GM21786 (cell line): ENCODE measurements around the gene KIF16B.

Experiments
- ATAC-seq: cut with Tn5 transposase; IDR thresholded peaks from one replicate; pipeline ENCODE4 v1.9.1; 2021; ENCODE audit not compliant: unreplicated experiment

Gene KIF16B

DNA sequence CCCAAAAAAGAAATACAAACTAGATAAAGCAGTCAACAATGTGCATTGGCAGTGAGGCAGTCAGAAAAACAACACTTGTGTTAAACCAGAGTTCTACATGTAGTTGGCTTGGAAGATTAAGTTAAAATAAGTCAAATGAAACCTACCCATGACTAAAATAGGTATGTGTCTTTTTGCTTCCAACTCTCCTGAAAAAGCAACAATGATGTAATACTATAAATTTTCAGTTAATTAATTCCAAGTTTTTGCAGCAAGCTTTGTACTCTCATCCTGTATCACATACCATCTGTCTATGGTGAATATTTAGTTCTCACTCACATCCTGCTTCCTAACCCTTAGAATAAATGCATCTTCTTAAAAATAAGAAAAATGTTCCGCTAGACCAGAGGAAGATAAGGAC lies 261.5 kb downstream of the KIF16B start:
- ATAC-seq = no peak

DNA sequence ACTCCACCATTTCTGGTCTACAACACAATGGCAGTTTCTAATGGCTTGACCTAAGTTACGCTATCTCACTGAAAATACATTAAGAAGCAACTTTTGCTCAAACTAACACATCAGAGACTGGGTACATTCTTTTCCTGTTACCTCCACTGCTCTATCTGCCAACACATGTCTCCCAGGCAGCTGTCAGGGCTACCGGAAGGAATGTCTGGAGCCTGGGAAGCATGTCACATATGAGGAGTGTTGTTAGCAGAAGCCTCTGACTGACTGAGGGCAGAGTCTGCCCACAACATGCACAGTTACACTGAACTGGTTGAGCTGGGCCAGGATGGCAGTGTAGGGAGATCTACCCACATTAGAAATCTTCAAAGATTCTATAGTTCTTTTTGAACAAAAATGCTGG lies 264.5 kb downstream of the KIF16B start:
- ATAC-seq = no peak

DNA sequence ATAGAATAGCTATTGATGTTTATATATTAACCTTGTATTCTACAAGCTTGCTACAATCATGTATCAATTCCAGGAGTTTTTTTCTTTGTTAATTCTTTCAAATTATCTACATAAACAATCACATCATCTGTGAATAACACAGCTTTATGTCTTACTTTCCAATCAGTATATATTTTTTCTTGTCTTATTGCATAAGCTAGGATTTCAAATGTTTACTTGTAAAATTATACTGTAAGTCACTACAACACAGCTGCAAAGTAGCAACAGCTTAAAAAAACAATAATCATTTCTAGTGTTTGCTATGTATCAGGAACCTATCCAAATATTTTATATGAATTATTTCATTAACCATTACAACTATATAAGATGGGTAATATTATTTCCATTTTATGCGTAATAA lies 270.4 kb downstream of the KIF16B start:
- no peak for ATAC-seq

DNA sequence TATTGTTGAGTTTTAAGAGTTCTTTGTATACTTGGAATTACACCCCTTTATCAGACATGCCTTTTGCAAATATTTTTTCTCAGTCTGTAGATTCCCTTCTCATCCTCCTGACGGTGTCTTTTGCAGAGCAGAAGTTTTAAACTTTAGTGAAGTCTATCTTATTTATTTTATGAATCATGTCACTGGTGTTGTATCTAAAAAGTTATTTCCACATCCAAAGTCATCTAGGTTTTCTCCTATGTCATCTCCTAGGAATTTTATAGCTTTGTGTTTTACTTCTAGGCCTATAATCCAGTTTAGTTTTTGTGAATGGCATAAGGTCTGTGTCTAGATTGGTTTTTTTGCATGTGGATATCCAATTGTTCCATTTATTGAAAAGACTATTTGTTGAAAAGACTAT lies 271.3 kb downstream of the KIF16B start:
- ATAC-seq = no peak

DNA sequence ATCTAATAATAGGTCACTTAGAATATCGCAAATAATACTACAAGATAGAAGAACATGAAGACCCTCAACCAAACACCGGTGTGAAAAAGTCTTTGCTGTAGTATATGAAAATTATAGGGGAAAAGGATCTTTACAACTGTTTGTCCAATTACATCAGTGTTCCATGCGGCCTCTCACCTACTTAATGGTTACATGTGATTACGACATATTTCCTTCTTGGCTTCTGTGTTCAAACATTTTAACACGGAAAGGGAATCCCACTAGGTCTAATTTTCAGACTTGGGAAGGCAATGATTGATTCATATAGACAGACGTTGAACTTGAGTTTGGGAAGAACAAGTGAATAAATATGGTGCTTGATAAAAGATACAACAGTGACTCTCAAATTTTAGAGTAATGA lies 273.4 kb downstream of the KIF16B start:
- no peak for ATAC-seq

DNA sequence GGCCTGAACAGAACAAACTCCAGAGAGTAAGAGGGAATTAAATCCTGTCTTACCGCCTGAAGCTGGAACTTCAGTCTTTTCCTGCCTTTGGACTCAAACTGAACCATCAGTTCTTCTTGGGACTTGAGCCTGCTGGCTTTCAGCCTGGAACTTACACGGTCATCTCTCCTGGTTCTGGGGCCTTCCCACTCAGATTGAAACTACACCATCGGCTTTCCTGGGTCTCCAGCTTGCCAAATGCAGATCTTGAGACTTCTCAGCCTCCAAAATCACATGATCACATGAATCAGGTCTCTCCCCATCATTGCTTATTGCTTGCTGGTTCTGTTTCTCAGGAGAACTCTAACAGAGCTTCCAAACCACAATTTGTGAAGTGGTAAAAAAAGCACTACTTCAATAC lies 276.3 kb downstream of the KIF16B start:
- no peak for ATAC-seq

DNA sequence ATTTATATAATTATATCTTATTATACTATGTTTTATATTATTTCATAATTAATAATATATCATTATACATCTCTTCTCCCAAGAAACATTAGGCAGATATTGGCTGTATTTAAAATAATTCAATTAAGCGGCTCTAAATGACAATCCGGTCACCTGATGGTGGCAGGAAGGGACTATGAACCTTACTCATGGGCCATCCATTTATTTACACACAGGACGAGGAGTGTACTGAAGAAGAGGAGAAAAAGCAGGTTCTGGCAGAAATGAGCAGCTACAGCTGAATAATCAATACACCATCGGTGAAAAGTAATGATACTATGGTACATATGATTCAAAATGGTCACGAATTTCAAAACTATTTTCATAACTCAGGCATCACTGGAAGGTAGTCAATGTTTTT lies 277.7 kb downstream of the KIF16B start:
- ATAC-seq = no peak

DNA sequence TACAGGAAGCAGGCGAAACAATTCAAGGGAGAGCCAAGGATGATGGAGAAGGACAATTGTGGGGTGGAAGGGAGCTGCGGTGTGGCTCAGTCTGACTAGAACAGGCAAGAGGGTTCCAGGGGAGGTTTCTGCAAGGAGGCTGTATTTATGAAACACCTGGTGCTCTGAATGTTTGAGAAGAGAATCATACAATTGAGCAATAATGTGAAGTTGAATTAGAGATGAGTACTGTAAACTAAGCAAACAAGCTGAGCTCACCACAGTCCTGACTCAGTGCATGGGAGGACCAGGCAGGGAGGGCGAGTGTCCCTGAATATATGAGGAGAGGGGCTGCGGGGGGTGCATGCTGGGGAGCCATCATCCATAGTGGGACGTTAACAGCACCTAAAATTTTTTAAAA lies 279.7 kb downstream of the KIF16B start:
- no peak for ATAC-seq

DNA sequence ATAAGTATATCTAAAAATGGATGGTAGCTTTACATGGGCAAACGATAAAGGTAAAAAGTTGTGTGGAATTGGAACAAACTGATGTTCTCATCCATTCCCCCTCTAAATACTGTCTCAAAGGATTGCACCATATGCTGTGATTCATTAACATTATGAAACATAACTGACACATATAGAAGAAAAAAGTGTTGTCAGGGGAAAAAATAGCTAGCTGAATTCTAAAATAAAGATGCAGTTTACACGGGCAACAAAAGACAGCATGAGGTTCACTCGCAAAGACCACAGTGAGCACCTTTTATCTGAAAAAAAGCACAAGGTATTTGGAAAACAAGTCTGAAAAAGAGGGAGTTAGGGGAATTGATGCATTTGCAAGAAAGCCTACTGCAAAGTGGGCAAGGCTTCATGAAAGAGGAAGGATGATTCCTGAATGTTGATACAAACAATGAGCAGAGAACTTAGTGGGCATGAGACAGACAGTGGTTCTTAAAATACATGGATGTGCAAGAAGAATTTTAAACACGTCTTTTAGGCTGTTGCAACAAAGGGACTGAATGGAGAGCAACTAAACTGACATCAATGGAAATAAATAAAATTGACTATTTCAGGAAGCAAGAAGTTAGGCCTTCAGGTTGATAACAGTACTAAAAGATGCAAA lies 280.9 kb downstream of the KIF16B start:
- no peak for ATAC-seq

DNA sequence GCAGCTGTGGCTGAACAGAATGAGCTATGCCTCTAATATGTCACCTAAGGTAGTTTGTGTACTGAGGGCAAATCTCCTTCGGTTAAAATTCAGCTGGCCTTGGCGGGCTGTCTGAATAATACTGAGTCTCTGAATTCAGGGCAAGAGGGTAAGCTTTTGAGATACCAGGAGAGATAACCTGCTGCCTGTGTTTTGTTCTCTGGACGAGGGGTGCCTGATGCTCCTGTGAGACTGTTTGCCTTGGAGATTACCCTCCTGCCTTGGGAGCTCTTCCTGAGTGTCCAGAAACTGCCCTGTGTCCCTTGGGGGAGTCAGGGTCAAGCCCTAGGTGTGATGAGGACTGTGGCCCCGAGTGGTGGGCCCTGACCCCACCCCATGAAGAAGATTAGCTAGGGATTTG lies 282.9 kb downstream of the KIF16B start:
- ATAC-seq = no peak

DNA sequence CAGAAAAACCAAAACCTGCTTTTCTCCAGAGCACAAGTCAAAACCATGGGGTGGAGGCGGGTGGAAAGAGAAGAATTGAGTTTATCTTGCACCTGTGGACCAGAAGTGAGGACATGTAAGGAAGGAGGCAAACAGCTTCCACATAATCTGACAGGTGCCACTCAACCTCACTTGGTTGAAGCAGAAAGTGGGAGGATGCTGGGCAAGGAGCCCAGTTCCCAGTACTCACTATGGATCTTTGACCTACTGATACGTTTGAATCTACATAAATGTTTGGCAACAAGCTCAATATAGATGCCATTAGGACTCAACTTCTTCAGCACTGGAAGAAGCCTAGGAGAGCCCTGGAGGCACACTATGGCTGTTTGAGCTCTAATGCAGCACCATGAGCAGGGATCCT lies 285.5 kb downstream of the KIF16B start:
- ATAC-seq = no peak

DNA sequence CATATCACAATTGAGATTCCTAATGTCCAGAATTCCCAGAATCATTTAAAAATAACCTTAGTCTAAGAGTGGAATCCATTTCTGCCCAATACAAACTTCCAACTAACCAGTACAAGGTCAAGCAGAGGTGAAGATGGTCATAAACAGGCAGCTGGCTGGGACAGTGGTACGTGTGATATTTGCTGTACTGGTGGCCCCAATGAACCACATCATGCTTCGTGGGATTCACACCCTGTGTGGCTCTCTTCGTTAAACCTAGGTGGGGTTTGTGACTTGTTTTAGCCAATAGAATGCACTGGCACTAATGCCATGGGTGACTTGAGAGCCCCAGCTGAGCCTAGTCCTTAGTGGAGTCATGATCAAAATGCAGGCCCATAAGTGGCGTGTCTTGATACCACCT lies 286.6 kb downstream of the KIF16B start:
- ATAC-seq = no peak

DNA sequence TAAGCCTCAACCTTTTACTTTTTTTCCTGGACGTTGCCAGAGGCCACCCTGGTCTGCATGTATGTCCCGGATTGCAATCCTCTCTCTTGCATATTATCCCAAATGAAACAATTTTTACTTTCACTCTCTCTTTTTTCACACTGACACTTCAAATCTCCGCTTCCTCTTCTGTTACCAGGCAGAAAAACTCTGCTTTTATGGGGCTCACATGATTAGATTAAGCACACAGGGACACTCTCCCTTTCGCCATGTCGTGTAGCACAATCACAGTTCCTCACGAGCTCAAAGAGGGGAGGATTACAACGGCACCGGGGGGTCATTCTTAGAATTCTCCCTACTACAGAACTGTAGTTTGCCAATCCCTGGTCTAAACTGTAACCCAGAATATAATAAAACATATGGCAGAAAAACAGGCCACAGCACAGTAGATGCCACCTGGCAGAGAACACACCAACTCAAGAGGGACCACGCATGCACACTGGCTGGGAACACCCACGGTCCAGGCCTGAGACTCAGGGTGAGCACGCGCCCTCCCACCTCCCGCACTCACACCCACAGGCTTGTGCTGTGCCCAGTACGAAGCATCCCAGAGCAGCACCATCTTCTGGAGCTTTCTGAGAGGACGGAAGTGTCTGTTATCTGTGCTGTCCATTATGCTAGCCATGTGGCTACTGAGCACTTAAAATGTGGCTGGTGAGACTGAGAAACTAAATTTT lies 288.7 kb downstream of the KIF16B start:
- ATAC-seq = no peak

DNA sequence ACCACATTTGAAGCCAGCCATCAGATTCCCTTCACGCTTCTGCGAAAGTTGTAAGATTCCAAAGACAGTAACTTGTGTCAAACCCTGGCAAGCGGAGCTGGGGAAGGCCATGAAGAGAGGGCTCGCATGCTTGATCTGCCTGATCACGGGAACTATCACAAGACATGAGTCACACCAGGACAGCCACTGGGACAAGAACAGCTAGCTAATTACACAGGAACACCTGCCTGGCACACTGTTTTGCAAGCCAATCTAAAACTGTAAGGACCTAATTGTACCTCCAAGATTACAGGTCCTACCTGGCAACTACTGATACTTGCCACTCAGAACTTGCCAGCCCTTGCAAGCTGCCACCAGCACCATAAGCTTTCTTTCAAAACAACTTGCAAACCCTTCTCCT lies 289.3 kb downstream of the KIF16B start:
- ATAC-seq = no peak

DNA sequence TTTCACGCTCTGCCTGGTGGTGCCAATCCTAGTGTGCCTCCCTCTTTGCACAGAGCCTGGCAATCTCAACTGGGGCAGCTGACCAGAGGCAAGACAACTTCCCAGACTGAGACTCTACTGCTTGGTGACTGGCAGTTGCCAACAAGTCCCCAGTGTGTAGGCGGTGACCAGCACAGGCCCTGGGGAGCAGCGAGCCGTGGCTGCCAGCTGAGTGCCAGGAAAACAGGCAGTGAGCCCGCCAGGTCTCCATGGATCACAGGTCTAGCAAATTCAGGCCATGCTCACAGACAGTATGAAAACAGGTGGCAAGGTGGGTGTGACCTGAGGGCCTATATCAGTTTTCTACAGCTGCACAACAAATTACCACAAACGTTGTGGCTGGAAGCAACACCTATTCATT lies 289.9 kb downstream of the KIF16B start:
- no peak for ATAC-seq

DNA sequence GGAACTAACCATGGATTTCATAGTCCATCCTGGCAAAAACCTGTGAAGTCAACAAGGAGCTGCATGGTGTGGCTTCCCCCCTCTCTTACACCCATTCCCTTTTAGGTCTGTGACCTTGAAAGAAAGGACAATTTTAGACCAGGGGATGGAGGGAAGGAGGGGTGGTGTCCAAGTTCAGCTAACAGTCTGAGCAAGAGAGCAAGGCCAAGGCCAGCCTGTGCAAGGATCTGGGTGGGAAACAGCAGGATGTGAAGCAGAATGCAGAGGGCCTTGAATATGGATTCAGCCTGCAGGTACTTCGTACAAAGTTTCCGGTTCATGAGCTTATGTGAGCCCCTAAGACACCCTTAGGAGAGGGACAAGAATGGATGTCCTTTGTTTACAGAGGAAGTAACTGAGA lies 293.0 kb downstream of the KIF16B start:
- ATAC-seq = no peak

DNA sequence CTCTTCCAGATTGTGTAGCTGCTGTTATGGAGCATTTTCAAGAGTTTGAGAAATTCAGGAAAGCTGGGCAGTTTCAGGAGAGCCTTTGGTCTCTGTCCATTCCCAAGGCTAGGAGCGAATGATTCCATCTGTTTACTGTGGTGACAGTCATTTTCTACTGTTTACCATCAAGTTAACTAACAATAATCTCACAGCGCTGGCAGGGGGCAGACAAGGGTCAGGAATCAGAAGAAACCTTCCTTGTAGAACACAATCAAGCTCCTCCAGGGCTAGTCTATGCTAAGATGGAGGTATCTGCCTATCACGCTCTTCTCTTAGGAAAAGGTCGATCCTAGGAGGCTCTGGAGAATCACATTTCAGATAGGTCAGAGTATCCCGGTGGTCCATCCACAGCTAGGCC lies 293.9 kb downstream of the KIF16B start:
- no peak for ATAC-seq

DNA sequence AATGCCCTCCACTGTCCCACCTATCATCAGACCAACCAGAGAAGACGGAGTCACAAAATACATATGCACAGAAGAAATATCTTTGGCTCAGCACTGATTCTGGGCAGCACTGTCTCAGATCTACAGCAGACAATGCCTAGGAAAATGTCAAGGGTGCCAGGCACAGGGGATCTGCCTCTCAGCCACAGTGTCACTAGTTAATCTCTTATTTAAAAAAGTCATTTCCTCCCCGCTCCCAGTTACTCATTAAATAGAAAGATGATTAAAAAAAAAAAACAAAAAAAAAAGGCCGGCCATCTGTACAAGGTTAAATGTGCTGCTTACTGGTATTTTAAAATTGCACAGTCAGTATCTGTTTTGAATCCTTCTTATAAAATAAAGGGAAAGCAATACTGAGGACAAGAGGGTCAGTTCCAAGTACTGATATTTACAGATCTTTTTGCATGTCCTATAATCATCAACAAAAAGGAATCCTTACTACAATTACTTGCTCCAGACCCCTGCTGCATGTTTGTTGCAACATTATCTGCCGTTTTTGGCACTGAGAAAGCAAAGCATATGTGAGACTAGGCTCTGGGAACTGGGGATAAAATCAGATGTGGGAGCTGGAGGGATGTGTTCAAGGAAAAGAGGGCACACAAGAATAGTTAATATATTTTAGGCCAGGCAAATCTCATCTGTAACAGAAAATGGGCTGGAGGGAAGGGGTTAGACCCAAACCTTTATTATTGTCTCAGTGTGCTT lies 299.3 kb downstream of the KIF16B start:
- no peak for ATAC-seq

DNA sequence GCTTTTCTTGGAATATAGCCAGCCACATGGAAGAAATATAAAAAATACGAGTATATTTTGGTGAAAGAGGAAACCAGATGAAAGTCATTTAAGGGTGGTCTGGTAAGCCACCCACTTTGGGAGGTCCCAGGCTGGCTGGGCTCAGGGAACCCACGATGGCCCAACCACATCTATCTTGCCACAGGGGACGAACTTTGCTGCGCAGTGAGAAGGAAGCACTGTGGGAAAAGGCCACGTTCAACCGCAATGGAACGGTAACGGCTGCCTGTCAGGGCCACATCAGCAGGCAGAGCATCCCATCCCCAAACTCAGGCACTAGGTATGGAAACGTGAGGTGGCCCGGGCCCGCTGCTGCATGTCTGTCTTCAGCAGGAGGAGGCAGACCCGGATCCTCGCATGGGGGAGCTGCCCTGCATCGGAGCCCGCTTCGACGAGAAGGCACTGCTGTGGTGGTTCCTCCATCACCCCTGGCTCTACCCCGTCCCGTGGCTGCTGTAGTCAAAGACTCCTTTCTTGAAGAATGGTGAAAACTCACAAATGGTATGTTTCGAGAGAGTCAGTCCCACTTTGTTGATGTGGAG lies 300.4 kb downstream of the KIF16B start:
- ATAC-seq = no peak

DNA sequence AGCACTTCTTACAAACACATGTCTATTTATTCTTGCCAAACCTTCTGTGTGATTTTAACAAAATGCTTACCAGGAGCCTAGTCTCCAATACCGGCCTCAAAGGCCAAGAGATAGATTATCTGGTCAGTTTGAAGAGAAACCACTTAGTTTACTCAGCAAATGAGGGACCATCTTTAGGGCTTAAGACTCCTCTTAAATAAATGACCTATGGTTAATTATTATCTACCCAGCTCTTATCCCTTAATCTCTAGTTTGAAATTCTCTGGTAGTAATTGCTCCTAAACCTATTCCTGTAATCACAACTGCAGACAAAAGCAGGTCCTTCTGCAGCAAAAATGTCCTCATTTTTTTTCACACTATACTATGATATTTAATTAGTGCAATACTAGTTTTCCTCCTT lies 301.8 kb downstream of the KIF16B start:
- no peak for ATAC-seq

DNA sequence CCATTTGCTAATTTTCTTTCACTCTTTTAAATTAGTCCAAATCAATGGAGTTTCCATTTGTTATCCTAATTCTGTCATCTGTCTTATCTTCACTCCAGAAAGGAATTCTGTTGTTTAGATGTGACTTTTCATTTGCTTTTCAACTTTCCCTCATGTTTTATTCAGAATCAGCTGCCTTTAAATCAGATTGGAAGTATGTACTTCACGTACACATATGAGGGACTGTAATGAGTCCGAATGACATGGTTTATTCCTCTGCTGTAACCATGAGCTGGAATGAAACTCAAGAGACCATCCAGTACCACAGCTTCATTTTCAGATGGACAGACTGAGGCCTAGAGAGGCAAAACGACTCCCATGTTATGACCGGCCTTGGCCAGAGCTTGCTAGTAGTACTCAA lies 302.3 kb downstream of the KIF16B start:
- ATAC-seq = no peak

DNA sequence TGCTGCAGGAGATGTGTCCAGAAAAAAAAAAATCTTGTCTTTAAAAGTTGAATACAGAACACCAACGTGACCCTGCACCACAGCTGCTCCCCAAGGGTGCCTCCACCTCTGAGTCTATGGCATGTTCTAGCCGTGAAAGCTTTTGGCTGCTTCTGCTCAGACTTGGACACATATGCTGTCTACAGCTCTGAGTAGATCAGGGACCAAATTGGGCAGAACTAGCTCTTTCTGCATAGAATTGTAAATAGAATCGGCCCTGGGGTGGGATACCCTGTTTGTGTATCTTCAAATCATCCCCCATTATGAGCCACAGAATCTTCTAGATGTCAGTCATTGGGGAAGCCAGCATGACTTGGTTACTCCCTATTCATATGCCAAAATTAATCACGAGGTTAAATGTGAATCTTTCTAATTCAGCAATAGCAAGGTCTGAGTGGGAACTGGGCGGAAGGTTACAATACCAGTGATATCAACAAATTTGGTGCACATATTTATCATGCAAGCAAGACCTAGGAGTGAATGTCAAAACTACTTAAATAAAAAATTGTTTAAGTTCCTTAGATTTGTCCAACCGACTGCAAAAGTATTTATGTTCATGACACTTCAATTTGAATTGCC lies 302.8 kb downstream of the KIF16B start:
- ATAC-seq = no peak
